LNCAP (cell line): Measurements from ENCODE around the gene WDR46.

Experiments used
- CTCF ChIP-seq: fragments of 450-650 bp; IDR thresholded peaks from 2 replicates; pipeline ENCODE4 v1.5.1; 2017; ENCODE audit warnings: mild to moderate bottlenecking

Gene WDR46

GRCh38 chr6:33272275-33273128, 16.5 kb downstream of the WDR46 start:
- TF ChIP-seq CTCF: no peak

DNA sequence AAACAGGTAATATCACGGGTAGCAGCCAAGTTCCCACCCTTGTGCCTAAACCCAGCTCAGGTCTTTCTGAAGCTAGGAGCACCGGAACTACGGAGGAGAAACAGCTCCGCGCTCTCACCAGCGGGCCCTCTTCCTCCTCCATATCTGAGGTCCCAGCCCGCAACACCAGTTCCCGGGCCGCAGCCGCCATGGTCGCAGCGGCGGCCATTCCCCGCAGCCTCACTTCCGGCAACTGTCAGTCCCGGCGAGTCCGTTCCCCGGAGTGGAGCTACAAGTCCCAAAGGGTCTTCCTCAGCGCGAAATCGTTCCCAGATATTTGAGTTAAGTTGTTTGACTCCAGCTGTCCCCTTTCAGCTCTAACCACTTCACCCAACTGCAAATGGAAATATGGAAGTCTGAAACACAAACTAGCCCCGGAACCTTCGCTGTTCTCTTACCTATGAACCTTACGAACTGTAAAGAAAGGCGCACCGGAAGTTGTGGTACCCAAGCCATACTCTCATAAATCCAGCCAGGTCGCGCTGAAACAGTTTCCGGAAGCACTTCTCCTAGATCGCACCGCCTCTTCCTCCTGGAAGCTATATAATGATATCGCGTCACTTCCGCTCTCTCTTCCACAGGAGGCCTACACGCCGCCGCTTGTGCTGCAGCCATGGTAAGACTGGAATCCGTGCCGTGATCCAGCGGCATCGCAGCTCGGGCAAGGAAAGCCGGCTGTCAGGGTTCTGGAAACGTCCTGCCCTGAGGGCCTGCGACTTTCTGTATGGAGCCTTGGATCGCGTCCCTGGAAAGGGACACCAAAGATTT, 17.4 kb downstream of the WDR46 start, which contains the start of the genes RPS18 and VPS52:
Gene RPS18 (plus strand): TSS at position 608 of the 807 bp plus-strand sequence. CDS start 45 bp downstream, at position 653.
Gene VPS52 (minus strand): TSS at position 409 of the 807 bp plus-strand sequence. CDS start 201 bp downstream, at position 208.
- TF ChIP-seq CTCF: no peak

DNA sequence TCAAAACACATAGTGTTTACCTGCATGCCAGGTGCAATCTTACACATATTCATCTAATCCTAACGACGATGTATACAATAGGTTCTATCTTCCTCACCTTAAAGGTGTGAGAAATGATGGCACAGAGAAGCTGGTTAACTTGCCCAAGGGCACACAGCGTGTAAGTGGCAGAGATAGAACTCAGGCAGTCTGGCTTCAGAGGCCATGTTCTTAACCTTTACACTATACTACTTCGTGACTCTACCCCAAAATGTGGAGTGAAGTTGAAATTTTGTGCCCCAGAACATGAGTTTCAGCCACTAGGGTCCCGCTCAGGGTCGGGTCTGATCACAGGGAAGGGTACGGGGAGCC, 17.9 kb downstream of the WDR46 start:
- TF ChIP-seq CTCF: no peak

GRCh38 chr6:33264015-33264414, 25.0 kb downstream of the WDR46 start:
- no peak for TF ChIP-seq CTCF

GRCh38 chr6:33259032-33259431, 30.0 kb downstream of the WDR46 start:
- TF ChIP-seq CTCF: no peak

- no peak for TF ChIP-seq CTCF
Observed at GRCh38 chr6:33254591-33254990, 34.4 kb downstream of the WDR46 start.

- no peak for TF ChIP-seq CTCF
Observed at GRCh38 chr6:33252759-33253158, 36.3 kb downstream of the WDR46 start.
